Left hindlimb (tissue), 1 donor: ENCODE measurements around the gene TMEM132D.
"Not testable (repeated sequence)": the region's sequence is repeated elsewhere in the genome, so short reads cannot be mapped to it uniquely, and the experiment has no call there.

ENCODE experiments used
- DNase-seq: peaks from one replicate; pipeline ENCODE4 v3.0.0-alpha.2; 2018

Gene TMEM132D

GRCh38 chr12:129903956-129904829, at the start of gene TMEM132D:
Gene TMEM132D (minus strand): TSS chr12:129904025.
- DNase-seq = no peak

GRCh38 chr12:129949651-129950050, 45.8 kb upstream of the TMEM132D start:
- DNase-seq = no peak

GRCh38 chr12:129941618-129942017, 37.8 kb upstream of the TMEM132D start:
- DNase-seq = no peak

GRCh38 chr12:129938089-129938488, 34.3 kb upstream of the TMEM132D start:
- DNase-seq = no peak

GRCh38 chr12:129937426-129937825, 33.6 kb upstream of the TMEM132D start:
- DNase-seq = no peak

DNA sequence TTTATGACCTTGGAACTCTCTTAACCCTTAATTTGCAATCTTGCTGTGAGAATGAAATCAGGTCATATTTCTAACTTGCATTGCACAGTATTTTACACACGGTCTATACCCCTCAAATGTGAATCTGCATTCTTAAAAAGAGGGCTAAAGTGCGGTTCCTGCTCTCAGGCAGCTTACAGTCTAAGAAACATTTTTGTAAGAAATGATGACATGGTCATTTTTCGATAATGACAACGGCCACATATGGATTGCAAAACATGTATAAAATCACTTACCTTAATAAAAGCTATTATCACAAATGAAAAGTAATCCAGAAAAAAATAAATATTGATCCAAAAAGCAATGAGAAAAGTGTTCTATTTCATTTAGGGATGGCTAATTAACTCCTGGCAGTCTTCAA, 24.8 kb upstream of the TMEM132D start:
- DNase-seq = no peak

GRCh38 chr12:129927316-129927900, 23.6 kb upstream of the TMEM132D start:
- DNase-seq = no peak

DNA sequence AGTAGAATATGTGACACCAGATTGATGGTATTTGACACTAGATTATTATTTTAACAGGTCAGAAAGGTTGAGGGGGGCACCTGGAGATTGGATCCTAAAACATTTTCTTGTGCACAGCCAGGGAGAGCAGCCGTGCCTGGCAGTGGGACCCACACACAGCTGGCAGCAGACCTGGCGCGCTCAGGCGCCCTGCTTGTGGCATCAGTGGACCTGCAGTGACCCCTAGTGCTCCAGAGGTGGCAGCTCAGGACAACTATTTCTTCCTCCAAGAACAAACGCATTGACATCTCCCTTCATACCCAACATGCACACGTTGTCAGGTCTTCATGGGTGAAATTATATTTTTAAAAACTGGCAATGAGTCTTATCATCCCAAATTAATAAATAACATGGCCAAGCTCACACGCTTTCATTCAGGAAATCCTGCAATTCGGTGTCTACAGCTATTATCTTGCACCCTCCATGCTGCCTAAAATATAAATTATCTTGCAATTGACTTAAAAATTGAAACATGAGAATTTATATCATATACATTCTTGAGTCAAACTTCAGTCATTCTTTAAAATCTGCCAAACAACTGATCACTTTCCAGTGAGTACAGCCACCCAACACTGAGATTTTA, 7.7 kb upstream of the TMEM132D start:
- DNase-seq = peak; percentile 68

- DNase-seq = no peak
Observed at GRCh38 chr12:129909051-129910020, 5.5 kb upstream of the TMEM132D start.

GRCh38 chr12:129903092-129903945, 506 bp downstream of the TMEM132D start:
- no peak for DNase-seq

GRCh38 chr12:129902371-129903091, 1.3 kb downstream of the TMEM132D start:
- DNase-seq = no peak

- DNase-seq = no peak
Observed at GRCh38 chr12:129901254-129901653, 2.6 kb downstream of the TMEM132D start.

DNA sequence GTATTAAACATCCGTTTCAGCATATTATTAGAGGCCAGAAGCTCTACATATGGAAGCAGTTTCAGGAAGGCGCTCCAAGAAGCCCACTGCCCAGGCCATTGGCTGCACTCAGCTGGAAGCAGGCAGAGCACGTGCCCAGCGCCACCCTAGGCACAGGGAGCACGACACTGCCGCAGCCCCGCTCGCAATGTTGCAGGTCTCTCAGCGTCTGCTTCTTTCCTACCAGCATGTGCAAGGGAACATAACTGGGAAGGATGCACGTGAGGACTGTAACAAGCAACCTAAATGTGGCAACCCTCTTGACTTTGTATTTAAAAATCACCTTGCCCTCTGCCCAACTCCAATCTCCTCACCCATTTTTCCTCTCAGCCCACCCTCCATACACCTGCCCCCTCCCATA, 3.5 kb downstream of the TMEM132D start:
- DNase-seq = no peak

GRCh38 chr12:129899045-129899444, 4.8 kb downstream of the TMEM132D start:
- not testable (repeated sequence) for DNase-seq

- DNase-seq = no peak
Observed at GRCh38 chr12:129893691-129894090, 10.1 kb downstream of the TMEM132D start.

- DNase-seq = peak; percentile 42
Observed at GRCh38 chr12:129887101-129887500, 16.7 kb downstream of the TMEM132D start.

DNA sequence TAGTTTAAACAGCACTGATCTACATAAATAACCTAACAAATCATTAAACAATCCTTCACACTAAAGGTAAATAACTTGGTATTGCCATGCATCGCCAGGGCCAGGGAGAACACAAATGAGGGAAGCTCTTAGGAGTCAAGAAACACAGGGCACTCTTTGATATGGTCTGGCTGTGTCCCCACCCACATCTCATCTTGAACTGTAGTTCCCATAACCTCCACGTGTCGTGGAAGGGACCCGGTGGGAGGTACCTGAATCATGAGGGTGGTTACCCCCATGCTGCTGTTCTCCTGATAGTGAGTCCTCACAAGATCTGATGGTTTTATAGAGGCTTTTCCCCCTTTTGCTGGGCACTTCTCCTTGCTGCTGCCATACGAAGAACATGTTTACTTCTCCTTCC, 17.3 kb downstream of the TMEM132D start:
- DNase-seq = no peak

- no peak for DNase-seq
Observed at GRCh38 chr12:129885287-129885686, 18.5 kb downstream of the TMEM132D start.

DNA sequence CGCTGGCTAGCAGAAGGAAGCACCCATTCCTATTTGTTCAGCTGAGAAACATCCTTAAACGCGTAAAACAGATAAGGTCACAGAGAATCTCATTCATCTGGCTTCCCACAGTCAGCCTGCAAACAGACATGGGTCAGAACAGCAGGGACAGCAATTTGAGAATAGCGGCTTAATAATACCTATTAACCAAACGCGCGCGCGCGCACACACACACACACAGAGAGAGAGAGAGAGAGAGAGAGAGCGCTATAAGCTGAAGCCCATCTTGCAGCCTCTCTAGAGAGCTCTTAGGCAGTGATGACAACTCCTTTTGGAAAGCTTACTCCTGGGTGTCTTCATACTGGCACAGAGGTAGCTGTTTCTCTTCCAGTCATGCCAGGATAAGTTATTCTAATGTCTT, 26.4 kb downstream of the TMEM132D start:
- no peak for DNase-seq

GRCh38 chr12:129873833-129874208, 30.0 kb downstream of the TMEM132D start:
- no peak for DNase-seq
